Stromal cell of bone marrow (primary cell): ENCODE data around the gene PRSS22.

Experiments used
- DNase-seq: peaks from one replicate; pipeline ENCODE4 v3.0.0-alpha.2; 2012; ENCODE audit warnings: low read depth

The PRSS22 gene

DNA sequence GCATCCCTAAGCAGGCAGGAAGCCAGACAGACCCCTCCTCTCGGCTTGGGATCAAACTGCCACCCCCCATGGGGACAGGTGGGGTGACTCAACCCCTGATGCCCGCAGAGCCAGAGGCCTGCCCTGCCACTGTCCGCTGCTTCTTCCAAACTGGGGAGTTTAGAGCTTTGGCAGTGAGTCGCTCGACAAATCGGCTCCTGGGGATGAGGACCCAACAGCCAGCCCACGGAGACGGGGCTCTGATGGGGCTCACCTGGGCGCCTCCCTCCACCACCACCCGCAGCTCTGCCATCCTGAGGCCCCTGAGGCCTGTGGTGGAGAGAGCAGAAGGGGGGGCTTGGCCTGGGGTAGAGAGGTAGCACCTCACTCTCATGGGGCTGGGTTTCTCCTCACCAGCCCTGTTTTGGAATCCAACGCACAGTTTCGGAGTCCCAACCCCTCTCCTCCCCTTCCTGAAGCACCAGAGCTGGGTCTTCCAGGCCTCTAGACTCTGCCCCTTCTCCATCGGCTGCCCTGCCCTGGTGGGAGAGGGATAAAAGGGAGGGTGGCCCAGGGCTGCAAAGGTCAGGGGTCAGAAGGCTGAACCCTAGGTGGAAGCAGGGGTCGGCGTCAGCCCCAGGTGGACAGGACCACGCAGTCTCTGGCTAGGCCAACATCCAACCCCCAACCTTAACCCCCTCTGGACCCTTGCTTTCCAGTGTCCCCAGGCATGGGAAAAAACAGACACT, 5.8 kb downstream of the PRSS22 start:
- DNase-seq = no peak

DNA sequence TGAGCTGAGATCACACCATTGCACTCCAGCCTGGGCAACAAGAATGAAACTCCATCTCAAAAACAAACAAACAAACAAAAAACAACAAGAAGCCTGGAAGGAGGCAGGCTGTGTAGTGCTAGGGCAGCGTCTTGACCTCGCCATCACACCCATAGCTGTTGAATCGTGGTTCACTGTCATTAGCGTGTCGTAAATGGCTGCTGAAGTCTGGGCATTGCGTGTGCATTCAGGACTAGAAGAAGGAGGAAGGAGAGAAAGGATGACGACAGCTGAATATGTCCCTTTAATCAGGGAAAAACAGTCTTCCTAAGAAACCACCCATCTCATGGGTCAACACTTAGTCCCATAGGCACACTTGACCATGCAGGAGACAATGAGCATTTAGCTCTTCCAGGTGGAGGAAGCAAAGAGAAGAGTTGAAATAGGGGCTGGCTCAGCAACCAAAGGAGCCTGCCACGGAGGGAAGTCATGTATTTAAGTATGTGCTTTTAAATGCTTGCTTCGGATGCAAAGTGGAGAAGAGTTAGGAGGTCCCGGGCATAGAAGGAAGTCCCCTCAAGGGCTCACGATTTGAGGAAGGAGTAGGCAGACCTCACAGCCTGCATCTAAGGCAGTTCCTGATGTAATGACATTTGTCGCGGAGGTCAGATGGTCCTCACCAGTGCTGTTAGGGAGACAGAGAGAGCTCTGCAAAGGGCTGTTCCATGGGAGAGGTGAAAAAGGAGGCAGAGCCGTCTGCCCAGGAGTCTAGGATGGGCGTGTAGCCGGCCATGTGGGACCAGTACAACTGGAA, 8.8 kb downstream of the PRSS22 start:
- DNase-seq = no peak

DNA sequence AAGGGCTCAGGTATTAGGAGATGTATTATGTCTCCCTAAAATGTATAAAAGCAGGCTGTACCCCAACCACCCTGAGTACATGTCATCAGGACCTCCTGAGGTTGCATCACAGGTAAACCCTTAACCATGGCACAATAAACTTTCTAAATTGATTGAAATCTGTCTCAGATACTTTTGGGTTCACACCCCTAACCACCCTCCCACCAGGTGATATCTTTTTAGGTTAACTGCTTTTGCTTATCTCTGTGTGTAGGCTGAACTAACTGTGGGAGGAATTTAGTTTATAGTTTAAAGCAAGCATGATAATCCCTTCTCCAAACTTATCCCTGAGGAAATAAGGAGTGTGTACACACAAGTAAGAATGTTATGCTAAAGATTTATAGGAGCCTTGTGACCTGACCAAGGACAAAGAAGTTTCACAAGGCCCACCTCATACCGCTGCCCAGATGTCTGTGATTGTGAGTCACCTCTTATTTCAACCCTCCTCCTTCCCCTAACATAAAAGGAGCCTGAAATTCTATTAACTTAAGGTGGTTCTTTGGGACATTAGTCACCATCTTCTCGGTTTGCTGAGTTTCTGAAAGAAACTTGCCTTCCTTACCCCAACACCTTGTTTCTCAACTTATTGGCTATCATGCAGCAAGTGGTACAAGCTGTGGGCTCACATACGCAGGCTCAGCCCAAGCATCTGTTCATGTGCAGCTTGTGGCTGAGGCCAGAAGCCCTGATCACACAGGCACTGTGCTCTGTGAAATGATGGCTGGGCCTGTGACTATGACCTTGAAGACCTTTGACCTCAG, 11.3 kb downstream of the PRSS22 start:
- no peak for DNase-seq

DNA sequence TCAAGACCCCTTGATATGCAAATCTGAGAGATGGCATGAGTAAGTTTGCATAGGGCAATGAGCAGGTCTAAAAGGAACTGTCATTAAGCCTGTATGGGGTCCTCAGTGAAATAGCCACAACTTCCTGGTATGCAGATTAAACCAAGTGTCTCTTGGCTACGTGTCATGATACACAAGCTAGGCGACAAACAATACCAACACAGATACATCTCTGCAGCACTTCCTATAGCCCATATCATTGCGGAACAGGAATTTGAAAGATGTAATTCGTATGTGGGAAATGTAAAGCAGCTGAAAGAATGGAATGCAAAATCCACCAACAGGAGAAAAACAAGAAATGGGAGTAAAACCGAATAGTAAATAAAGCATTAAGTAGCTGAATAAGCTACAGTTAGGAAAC, 12.9 kb downstream of the PRSS22 start:
- no peak for DNase-seq

DNA sequence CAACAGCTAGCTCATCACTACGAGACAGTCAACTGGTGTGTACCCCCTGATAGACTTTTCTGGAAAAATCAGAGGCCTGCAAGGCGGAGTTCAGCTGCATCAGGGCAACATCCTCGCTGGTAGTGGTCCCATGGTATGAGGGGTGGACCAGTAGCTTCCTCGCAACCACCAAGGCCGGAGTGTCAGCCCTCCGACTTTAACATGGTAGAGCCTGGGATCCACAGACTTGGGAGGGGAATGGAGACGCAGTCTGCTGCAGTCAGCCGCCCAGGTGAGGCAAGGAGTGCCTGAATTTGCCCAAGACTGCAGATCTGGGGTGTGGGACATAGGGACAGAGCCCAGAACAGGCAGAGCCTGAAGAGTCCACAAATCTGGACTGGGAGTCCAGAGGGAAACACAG, 14.4 kb downstream of the PRSS22 start:
- DNase-seq = no peak

DNA sequence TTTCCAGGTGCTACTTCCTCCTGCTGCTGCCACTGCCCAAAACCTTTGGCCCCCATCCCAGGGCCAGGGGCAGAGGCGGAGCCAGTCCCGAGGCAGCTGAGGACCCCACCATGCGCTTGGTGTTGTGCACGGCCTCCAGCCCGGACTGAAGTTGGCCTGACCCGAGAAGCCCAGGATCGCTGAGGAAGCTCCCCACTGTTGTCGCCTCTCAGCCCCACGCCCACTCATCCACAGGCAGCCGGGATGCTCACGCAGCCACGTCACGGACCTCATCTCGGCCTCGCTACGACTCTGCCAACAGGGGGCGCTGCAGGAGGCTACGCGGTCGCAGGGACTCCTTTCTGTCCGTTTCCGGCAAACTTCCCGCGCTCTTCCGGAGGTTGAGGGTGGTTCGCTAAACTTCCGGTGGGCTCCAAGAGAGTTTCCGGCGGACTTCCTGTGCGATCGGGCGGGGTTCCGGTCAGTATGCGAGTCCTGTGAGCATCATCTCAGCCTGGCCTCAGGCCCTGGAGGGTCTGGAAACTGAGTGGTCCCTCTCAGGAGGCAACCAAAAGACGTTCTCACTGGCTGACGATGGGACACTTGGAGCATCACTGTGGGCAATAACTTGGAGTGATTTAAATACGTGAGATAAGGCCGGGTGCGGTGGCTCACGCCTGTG, 15.5 kb downstream of the PRSS22 start:
- DNase-seq = no peak

DNA sequence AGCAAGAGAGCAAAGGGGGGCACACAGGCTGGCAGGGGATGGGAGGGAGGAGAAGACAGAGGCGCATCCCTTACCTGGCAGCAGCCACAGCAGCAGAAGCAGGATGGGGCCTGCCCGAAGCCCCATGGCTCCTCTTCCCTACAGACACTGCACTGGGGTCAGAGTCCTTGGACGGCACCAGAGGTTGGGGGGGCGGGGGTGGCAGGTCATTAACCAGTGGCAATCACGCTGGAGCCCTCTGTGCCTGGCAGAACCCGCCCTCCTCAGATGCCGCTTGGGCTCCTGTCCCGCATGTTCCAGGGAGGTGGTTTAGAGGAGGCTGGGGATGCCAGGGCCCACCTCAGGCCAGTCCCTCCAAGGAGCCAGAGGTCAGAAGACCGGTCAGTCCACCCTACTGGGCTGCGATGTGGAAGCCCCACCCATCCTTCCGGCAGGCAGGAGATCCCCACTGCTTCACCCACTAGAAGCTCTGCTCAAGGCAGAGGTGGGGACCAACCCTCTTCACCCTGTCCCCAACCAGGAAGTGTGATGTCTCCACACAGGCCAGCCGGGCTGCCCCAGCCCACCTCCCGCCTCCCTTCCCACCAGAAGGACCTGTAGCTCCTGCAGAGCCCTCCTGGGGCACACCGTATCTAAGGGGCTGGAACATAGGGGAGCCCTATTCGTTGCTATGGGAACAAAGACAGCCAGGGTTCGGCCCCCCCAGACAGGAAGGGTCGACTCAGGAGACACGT, 16.2 kb downstream of the PRSS22 start:
- no peak for DNase-seq

DNA sequence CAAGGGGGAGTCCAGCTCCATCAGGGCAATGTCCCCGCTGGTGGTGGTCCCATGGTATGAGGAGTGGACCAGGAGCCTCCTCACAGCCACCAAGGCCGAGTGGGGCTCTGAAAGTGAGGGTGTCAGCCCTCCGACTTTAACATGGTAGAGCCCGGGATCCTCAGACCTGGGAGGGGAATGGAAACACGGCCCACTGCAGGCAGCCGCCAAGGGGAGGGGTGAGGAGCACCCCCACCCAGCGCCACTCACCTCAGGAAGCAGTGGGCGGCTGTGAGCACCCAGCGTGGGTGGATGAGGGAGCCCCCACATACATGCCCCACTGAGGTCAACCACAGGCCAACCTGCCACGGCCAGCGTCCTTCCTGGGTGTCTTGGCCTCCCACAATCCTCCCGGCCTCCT, 17.1 kb downstream of the PRSS22 start:
- no peak for DNase-seq

DNA sequence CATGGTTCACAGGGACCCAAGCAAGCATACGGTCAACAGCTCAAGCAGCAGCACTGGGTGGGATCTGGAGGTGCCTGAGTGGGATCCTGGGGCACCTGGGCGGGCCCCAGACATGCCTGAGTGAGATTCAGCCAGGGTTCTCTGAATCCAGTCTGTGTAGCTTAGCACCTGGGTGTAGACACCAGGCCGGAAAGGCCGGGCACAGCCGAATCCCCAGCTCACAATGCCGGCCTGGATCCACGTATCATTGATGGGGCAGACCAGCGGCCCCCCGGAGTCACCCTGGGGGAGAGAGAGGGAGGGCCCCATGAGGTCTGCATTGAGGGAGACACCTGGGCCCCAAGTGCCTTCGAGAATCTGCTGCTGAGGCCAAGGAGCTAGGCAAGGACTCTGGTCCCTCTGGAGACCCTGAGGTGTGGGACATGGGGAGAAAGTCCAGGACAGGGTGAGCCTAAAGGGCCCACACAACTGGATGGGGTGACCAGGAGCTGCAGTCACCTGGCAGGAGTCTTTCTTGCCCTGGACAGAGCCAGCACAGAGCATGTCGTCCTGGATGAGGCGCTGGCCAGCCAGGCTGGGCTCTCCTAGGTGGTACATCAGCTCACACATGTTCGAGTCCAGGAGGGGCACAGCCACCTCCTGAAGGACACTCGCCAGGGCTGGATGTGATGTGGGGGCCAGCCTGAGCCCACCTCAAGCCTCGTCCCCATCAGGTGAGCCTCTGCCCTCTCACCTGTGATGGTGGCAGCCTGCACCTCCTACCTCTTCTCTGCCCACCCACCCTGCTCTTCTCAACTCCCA, 18.1 kb downstream of the PRSS22 start:
- no peak for DNase-seq

DNA sequence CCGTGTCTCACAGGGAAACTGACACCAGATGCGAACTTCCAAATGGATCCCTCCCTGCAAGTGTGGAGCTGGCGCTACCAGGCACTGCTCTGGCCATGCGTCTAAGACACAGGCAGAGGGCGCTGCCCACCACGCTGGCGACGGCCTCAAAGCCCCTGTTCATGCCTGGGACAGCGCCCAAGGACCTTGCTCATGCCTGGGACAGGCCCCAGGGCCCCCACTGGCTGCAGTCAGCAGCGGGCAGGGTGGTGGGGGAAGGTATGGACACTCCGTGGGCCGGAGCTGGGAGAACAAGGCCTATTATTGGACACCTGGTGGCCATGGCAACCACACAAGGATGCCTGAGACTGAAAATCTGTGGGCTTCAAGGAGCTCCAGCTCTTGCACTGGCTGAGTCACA, 19.0 kb downstream of the PRSS22 start:
- peak; percentile 49 for DNase-seq

DNA sequence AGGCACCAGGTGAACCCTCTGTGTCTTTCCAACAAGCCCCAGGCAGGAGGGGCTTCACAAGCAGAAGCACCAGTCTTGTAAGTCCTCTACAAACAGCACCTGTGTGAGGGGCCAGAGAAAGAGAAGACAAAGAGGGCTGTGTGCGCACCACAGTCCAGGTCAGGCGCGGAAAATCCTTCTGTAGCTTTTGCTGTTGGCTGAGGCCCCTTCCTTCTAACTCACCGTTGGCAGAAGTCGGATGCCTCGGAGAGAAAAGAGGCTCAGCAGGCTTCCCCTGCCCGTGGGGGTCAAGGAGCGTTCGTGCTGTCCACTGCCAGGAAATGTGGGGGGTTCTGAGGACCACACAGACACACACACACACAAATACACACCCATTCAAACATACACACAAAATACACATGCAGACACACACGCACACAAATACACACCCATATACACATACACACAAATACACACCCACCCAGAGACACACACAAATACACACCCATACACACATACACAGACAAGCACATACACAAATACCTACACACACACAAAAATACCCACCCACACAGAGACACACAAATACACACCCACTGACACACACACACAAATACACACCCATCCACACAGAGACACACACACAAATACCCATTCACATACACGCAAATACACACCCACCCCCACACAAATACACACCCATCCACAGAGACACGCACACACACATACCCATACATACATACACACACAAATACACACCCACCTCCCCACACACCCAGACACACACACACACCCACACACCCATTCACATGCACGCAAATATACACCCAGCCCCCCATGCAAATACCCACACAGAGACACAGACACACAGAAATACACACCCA, 21.1 kb downstream of the PRSS22 start:
- no peak for DNase-seq

DNA sequence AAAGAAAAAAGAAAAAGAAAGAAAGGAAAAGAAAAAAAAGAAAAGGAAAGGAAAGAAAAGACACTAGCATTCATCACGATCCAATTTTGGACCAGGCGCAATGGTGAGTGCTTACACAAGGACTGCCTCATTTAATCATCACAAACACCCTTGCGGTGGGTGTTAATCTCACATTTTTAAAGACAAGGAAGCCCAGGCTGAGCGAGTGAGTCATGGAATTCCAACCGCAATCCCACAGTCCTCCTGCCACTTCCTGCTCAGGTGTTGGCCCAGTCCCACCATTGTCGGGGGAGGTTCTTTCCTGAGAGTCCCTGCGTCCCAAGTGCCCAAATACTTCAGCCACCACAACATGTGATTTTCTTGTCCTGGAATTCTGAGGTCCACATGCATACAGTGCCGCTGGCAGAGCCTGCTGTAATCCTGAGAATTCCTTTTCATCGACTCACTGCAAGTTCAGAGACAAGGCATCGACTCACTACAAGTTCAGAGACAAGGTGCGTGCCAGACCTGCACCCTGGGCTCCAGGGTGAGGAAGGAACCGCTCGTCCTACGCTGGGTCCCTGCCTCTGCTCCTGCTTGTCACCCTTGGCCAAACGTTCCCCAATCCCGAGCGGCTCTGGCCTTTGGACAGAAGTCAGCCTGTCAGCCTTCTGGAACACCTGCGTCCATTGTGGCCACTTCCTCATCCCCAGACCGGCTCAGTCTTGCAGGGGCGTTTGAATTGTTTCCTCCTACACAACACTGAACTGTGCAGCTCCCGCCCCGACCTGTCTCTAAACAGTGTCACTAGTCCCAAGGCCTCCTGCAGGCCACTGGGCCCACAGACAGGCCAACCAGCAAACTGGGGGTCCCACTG, 22.1 kb downstream of the PRSS22 start:
- peak; percentile 72 for DNase-seq

DNA sequence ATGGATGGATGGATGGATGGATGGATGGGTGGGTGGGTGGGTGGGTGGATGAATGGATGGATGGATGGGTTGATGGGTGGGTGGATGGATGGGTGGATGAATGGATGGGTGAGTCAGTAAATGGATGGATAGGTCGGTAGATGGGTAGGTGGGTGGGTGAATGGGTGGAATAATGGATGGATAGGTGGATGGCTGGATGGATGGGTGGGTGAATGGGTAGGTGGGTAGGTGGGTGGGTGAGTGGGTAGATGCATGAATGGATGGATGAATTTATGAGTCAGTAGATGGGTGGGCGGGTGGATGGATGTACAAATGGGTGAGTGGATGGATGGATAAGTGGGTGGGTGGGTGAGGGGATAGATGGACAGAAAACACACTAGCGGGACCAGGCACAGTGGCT, 23.0 kb downstream of the PRSS22 start:
- DNase-seq = no peak

DNA sequence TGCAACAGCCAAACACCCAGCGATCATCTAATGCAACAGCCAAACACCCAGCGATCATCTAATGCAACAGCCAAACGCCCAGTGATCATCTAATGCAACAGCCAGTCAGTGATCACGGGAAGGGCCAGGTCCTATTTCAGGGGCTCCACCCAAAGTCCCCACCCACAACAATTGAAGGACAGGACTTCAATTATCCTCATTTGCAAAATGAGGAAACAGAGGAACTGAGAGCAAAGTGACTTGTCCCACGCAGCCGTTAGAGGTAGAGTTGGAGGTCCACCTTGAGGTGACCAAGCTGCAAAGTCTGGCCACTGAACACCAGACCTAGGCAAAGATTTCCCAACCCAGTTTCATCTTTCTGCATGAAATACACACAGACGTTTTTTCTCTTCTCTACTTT, 24.2 kb downstream of the PRSS22 start:
- DNase-seq = no peak

DNA sequence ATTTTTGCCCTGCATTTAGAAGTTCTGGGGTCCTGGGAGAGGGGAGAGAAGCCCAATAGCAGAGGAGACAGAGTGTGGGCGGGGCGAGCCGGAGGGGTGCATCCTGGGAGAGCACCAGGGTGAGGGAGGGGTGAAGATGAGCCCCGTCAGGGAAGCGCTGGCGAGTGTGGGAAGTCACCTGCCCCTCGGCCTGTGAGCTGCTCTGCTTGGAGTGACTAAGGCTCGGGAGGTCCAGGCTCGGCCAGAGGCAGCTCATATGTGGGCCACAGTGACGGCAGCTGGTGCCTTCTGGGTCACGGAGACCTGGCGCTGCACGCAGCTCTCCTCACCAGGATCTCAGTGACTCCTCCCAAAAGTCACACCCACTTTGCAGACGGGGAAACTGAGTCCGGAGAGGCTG, 26.8 kb downstream of the PRSS22 start:
- DNase-seq = no peak

DNA sequence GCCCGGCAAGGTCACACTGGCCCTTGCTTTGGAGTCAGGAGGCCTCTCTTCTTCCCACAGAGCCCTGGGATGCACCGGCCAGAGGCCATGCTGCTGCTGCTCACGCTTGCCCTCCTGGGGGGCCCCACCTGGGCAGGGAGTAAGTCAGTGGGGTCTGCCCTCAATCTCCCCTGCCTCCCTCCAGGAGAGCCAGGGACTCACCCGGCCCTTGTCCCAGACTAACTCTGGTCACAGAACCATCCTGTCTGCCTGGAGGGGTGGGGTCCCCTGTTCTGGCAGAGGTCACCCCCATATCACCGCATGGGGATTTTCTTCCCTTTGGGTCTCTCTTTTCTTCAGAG, 27.6 kb downstream of the PRSS22 start:
- DNase-seq = no peak

DNA sequence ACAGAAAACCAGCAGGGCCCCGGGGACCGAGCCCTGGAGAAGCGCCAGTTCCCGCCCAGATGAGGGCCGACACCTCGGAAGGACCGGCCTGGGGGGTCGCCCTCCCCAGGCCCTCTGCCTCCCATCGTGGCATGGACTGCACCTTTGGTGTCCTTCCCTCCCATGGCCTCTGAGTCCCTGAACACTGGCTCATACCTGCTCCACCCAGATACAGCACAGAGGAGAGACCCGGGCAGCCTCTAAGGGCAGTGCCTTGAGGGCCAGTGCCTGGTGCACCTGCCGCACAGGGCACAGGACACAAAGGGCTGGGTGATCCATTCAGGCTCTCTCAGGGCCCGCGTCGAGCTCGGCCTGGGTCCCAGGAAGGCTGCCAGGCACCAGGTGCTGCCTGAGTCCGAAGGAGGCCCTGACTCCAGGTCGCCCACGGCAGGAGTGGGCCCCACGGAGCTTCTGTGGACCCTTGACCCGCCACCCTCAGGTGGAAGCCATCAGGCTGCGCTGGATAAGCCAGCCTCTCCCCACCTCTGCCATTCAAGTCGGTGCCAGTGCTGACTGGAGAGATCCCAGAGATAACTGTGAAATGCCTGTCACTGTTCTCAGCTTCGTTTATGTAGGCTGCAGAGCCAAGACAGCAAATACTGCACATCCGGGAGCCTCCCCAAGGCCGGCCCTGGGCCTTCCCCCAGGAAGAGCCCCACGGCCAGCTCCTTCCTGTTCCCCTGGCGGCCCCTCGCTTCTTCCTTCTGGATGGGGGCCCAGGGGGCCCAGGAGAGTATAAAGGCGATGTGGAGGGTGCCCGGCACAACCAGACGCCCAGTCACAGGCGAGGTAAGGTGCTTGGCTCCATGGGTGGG, 28.2 kb downstream of the PRSS22 start, which contains the start of gene ZG16B:
Gene ZG16B, plus strand, starts transcription at position 803 of the 854 bp plus-strand sequence. CDS start 139 bp downstream, outside the sequence.
- DNase-seq = no peak
